Lower lobe of right lung (tissue), 2 donors: ENCODE data around the gene ACKR3. TPM values are rescaled to one million over a fixed set of nuclear protein-coding genes. Genes with fewer than 3 reads are reported as not detected.
A peak's percentile ranks its signal among the peaks of the same experiment; 100 is the strongest.

Experiments used
- ATAC-seq, 2 donors: fragments of 200-7000 bp; cut with Tn5 transposase; one replicate each; pipeline ENCODE4 v1.9.1; 2020 to 2022; ENCODE audit warnings: mild to moderate bottlenecking in 2 of 2, moderate library complexity in 2 of 2
- DNase-seq: peaks from one replicate; pipeline ENCODE4 v3.0.0-alpha.2; 2020
- H3K27ac ChIP-seq: fragments of 200-600 bp; one replicate; pipeline ENCODE4 v1.8.0; 2022
- H3K27me3 ChIP-seq: fragments of 200-600 bp; one replicate; pipeline ENCODE4 v1.8.0; 2022; ENCODE audit warnings: low read depth
- H3K36me3 ChIP-seq: fragments of 200-600 bp; one replicate; pipeline ENCODE4 v1.8.0; 2022; ENCODE audit warnings: mild to moderate bottlenecking
- H3K4me1 ChIP-seq: fragments of 200-600 bp; one replicate; pipeline ENCODE4 v1.8.0; 2022
- H3K4me3 ChIP-seq: fragments of 200-600 bp; one replicate; pipeline ENCODE4 v1.8.0; 2022; ENCODE audit warnings: mild to moderate bottlenecking
- H3K9me3 ChIP-seq: fragments of 200-600 bp; one replicate; pipeline ENCODE4 v1.8.0; 2022
- intact Hi-C: fragments of 100-400 bp; cut with DNase I; formaldehyde crosslinking; loops from one replicate; pipeline ENCODE4 v1.11.0; 2022
- total RNA-seq: library from RNA; stranded (reverse); fragmentation: NEBNext Ultra II Directional; extraction: Animal tissue kit (Norgen Biotek cat#: 25700); gene quantifications from one replicate; pipeline ENCODE4 v1.2.1, GENCODE V29; 2021
- TF ChIP-seq, protein P1 (sequence below): fragments of 200-600 bp; IDR thresholded peaks from one replicate; pipeline ENCODE4 v1.8.0; 2022; ENCODE audit warnings: antibody characterized with exemption, mild to moderate bottlenecking
- donor health status: DM: no; HTN: yes; CAD: no; lungs with severe emphysema.

Gene ACKR3
- total RNA-seq, 1 donor from 2014 or later, result 12.6 TPM

DNA sequence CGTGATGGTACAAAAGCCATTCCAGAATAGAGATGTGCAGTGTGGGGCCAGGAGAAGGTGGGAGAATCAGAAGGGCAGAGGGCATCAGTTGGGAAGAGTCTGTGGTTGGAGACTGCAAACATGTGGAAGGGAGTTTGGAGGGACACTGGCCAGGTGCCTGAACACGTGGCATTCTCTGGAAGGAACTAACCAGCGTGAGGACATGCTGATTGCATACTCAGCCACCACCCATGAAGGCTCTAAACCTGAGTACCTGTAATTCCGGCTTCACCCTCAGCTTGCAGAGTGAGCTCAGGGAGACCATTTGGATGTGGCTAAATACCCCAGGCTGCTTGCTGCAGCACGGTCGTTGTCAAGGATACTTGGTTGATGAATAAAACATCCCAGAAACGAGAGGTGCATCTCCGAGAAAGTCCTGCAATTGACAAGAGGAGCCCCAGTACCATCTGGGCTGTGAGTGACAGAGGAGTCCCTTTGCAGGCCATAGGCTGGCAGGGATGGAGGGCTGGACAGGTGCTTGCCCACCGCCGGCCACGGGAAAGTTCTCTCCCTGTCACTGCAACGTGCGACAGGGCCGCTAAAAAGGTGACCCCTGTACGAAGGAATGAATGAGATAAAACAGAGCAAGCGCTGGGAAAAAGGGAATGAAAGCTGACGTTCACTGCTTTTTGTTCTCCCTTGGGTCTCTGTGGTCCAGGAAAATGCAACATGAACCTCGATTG, 5.0 kb downstream of the ACKR3 start:
- H3K27me3 ChIP-seq, result no peaks in the 10 kb centered on the region
- DNase-seq (no peak), ATAC-seq (no peak)
- no peak overlapping the region for H3K4me3 ChIP-seq
- intact Hi-C loops, result no loop called here
- no peaks in the 10 kb centered on the region for H3K36me3 ChIP-seq
- H3K9me3 ChIP-seq, result no peaks in the 10 kb centered on the region
- peaks cover 33% of the 10 kb centered on the region for H3K4me1 ChIP-seq
- TF ChIP-seq, protein P1, sequence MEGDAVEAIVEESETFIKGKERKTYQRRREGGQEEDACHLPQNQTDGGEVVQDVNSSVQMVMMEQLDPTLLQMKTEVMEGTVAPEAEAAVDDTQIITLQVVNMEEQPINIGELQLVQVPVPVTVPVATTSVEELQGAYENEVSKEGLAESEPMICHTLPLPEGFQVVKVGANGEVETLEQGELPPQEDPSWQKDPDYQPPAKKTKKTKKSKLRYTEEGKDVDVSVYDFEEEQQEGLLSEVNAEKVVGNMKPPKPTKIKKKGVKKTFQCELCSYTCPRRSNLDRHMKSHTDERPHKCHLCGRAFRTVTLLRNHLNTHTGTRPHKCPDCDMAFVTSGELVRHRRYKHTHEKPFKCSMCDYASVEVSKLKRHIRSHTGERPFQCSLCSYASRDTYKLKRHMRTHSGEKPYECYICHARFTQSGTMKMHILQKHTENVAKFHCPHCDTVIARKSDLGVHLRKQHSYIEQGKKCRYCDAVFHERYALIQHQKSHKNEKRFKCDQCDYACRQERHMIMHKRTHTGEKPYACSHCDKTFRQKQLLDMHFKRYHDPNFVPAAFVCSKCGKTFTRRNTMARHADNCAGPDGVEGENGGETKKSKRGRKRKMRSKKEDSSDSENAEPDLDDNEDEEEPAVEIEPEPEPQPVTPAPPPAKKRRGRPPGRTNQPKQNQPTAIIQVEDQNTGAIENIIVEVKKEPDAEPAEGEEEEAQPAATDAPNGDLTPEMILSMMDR, result no peak
- no peak overlapping the region for H3K27ac ChIP-seq

DNA sequence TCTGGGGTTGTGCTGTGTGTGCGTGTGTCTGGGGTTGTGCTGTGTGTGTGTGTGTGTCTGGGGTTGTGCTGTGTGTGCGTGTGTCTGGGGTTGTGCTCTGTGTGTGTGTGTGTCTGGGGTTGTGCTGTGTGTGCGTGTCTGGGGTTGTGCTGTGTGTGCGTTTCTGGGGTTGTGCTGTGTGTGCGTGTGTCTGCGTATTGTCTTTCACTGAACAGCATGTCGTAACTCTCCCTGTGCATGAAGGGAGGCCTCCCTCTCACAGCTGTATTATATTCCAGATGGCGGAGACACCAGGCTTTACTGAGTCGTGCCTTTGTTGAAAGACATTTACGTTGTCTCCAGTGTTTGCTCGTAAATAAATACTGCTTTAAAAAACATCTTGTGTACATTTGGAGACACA, 5.9 kb downstream of the ACKR3 start:
- H3K4me3 ChIP-seq, result no peak overlapping the region
- DNase-seq (no peak), ATAC-seq (no peak)
- peaks cover 24% of the 10 kb centered on the region for H3K4me1 ChIP-seq
- no peaks in the 10 kb centered on the region for H3K27me3 ChIP-seq
- no peaks in the 10 kb centered on the region for H3K9me3 ChIP-seq
- H3K27ac ChIP-seq, result no peak overlapping the region
- intact Hi-C loops, result no loop called here
- TF ChIP-seq, protein P1, result no peak
- H3K36me3 ChIP-seq, result peaks cover 1% of the 10 kb centered on the region

DNA sequence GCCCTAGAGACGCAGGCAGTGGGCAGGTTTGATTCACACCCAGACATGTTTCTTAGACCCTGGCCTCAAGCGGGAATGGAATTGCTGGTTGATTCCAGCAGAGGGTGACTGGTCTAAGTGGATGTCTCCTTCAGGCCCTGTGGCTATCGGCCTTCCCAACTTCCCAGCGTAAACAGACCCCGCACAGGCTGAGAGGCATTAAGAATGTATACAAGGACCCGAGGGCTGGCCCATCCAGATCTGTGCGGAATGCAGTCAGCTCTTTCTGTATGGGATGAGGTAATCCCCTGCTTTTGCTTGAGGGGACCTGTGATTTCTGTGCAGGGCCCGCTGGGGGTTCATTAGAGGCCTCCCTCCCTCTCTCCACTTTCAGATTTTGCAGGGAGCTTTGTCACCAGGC, 6.5 kb downstream of the ACKR3 start:
- no peaks in the 10 kb centered on the region for H3K9me3 ChIP-seq
- DNase-seq (no peak), ATAC-seq (no peak)
- TF ChIP-seq, protein P1, result no peak
- H3K4me1 ChIP-seq, result peaks cover 18% of the 10 kb centered on the region
- H3K4me3 ChIP-seq, result no peak overlapping the region
- intact Hi-C loops, result no loop called here
- no peak overlapping the region for H3K27ac ChIP-seq
- peaks cover 7% of the 10 kb centered on the region for H3K36me3 ChIP-seq
- H3K27me3 ChIP-seq, result no peaks in the 10 kb centered on the region

DNA sequence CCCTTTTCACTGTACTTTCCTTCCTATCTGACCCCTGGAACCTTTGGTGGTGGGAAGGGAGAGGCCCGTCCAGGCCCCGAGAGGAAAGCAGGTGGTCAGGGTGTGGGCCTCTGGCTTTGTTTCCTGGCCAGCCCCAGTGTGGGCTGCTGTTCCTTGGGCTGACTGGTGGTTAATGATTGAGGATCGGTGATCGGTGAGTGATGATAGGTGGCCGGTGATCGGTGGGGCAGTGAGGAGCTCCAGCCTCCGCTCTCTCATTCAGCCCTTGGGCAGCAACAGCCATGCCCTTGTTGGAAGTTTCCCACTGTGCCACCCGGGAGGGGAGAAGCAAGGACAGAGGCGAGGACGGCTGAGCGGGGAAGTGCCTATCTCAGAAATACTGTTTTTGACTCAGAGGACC, 7.3 kb downstream of the ACKR3 start:
- DNase-seq (no peak), ATAC-seq (no peak)
- peaks cover 15% of the 10 kb centered on the region for H3K4me1 ChIP-seq
- no peaks in the 10 kb centered on the region for H3K27me3 ChIP-seq
- peaks cover 13% of the 10 kb centered on the region for H3K36me3 ChIP-seq
- intact Hi-C loops, result no loop called here
- TF ChIP-seq, protein P1, result no peak
- no peak overlapping the region for H3K27ac ChIP-seq
- H3K4me3 ChIP-seq, result no peak overlapping the region
- H3K9me3 ChIP-seq, result no peaks in the 10 kb centered on the region

DNA sequence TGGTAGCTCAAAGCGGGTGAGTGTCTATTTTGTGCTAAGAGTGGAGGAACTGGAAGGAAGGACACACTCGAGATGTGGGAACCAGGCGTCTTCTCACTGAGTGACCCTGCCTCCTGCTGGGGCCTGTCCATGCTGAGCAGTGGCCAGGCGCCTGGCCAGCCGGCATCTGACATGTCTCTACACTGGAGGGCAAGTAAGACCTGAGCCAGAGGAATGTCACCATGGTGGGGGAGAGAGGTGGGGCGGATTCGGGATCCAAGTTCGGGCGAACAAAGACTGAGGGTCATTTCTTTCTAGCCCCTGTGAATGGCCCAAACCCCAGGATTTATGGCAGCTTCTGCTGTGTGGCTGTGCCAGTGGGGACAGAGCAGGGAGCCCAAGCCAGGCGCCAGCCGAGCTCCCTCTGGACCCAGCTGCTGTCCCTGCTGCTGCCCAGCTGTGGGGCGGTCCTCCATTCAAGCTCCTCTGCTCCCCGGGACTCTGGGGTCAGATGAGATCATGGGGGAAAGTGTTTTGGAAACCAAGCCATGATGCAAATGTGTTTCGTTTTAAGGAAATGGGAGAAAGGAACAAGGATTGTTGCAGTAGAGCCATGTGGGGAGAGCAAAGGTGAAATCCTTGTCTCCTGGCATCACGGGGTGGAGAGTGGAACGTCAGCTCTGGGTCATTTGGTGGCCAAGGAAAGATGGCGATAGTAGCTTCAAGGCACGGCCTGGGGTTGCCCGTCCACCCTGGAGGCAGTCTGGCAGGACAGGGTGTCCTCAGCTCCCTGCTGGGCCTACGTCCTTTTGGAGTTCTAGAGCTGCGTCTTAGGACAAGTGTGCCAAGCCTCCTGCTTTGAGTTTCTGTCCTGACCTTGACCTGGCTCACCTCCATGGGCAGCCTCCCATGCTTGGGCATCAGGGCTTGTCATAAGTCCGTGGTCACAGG, 8.1 kb downstream of the ACKR3 start:
- H3K27ac ChIP-seq, result no peak overlapping the region
- H3K4me1 ChIP-seq, result peaks cover 11% of the 10 kb centered on the region
- DNase-seq (no peak), ATAC-seq (peak; percentile 34 to 48)
- no peak overlapping the region for H3K4me3 ChIP-seq
- H3K36me3 ChIP-seq, result peaks cover 13% of the 10 kb centered on the region
- no peaks in the 10 kb centered on the region for H3K27me3 ChIP-seq
- no peaks in the 10 kb centered on the region for H3K9me3 ChIP-seq
- intact Hi-C loops, result no loop called here
- TF ChIP-seq, protein P1, result no peak
